HG03025 (cell line): Measurements from ENCODE around the gene ZMIZ1.

ENCODE experiments used
- ATAC-seq: cut with Tn5 transposase; IDR thresholded peaks from one replicate; pipeline ENCODE4 v1.9.1; 2021; ENCODE audit warnings: mild to moderate bottlenecking, moderate library complexity; ENCODE audit not compliant: unreplicated experiment, low FRiP score

ZMIZ1 gene

DNA sequence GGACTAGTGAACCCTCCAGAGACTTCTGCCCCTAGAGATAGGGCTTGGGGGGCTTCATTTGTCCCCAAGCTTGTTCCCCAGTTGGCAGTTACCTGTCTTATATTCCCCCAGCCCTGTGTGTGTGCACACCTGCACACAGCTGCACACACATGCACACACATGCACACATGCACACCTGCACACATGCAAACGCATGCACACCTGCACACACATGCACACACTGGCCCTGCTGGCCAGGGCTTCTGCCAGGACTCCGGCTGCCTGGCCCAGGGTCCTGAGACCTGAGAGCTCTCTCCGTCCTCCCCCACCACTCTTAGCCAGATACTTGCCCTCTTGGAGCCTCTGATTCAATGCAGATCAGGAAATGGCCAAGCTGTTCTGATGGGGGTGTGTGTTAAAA is 6.7 kb downstream of the ZMIZ1 start:
- ATAC-seq = no peak

DNA sequence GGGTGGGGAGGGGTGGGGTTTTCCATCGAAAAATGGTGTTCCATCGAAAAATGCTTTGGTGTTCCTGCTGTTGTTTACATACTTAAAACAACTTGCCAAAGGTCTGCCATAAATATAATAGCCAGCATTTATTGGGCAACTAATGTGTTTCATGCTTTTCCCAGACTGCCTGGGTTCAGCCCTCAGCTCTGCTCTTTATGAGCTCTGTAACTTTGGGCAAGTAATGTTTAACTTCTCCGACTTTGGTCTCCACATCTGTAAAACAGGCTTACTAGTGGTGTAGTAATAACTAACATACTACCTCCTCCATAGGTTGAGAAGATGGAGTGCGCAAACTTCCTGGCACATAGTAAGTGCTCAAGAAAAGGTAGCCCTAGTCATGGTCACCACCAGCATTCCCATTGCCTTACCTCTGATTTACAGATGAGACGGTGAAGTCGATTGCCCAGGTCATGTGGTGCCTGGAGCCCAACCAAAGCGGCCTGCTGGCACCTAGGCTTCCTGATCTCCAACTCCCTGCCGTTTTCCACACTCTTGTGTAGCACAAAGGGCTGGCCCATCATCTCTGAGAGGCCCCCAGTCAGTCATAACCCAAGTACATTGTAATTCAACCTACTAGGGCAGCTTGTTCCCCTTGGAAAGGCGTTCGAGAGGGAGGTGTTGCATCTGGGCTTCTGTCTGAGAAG is 8.9 kb downstream of the ZMIZ1 start:
- no peak for ATAC-seq

DNA sequence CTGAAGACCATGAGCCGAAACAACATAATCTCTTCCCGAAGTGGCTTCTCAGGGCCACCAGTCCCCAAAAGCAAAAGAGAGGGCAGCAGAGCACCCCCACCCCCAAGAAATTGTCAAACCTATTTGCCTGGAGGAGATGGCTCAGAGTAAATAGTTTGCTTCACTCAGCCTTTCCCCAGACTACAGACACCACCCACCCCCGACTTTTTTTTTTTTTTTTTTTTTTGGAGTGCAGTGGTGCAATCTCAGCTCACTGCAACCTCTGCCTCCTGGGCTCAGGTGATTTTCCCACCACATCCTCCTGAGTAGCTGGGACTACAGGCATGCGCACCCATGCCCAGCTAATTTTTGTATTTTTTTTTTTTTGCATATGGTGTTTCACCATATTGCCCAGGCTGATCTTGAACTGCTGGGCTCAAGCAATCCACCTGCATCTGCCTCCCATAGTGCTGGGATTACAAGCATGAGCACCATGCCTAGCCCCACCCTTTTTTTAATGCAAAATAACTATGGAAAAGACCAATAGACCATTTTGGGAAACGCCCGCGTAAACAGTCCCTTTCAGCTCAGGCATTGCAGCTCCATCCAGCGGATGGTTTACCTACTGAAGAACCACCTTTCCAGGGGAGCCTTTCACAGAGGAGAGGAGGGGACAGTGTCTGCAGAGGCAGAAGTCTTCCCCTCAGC is 9.7 kb downstream of the ZMIZ1 start:
- ATAC-seq = no peak

DNA sequence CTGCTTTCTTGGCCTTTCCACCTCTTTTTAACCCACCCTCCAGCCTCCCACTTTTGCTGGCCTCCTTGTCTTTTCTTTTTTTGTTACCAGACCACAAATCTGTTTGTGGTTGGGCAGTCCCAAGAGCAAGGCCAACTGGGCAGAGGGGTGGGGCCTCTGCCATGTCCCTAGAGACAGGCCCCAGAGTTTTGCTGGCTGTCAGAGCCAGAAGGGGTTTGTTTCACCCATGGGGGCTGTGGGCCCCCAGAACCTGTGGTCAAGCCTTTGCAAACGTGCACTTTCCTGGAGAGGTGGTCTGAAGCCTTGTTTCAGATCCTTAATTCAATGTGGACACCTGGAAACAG is 10.3 kb downstream of the ZMIZ1 start:
- no peak for ATAC-seq

DNA sequence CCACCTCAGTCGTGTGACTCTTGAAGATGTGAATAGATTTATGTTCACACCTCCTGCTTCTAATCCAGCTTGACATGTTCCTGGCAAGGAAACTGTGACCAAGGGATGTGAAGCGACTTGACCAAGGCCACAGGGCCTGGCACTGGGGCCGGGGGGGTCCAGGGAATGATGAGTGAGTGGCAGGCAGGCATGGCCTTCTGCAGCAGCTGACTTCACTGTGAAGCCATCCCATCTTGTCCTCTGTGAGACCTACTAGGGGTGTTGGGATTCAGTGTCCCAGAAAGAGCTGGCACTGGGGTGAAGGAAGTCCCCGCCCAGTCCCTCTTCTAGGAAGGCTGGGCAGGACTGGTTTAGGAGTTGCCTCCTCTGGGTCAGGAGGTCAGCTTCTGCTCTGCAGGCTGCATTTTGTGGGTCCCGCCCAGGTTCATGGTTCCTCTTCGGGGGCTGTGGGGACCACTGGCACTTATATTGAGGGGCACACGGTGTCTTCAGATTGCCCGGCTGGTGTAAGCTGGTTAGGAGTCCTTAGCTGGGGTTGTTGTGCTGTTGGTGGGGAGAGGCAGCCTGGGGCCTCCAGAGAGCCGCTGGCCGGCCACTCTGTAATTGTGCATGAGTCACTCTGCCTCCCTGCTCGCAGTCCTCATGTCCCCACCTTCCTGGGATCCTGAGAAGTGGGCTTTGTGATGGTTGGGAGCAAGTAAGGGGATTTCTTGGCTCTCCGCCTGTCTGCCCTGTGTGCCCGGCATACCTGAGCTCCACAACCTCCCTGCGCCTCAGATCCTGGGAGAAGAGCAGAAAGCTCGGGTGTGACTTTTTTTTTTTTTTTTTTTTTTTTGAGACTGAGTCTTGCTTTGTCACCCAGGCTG is 11.0 kb downstream of the ZMIZ1 start:
- no peak for ATAC-seq

DNA sequence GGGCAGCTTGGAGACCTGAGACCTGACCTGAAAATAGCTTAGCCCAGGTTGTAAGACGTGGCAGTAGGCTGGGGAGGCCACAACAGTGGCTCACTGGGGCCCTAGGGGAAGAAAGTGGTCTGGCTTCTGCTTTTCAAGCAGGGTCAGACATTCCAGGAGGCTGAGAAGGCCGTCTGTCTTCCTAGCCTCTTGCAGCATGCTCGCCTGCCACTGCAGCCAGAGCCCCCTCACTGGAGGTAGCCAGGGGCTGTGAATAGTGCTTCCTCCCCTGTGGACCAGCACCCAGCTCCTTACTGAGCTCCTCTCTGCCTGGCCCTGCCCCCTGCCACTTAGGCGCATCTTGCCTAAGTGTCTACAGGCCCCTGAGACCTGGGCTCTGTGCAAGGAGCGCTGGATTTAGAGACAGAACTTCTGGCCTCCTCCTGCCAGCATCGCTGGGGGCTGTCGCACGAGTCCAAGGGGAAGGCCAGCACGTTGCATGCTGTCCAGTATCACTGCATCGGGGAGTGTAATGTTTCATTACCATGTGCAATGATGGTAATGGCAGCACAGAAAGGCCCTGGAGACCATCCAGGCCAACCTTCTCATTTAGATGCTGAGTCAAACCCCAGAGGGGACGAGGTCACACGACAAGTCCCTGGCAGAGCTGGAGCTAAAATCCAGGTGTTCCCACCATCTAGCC is 12.7 kb downstream of the ZMIZ1 start:
- ATAC-seq = no peak

DNA sequence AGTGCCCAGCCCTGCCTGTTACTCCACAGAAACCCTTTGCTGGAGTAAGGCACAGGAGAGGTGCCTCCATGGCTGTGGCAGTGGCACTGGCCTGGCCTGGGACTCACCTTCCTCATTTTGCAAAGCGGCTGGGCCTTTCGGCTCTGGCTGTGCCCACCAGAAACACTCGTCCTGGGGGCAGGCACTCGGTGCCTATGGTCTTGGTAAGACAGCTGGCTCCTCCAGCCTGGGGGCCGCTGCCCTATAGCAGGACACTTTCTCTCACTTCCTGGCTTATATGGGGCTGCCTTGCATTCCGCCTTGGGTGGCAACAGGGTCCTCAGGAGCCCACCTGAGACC is 13.2 kb downstream of the ZMIZ1 start:
- ATAC-seq = no peak

DNA sequence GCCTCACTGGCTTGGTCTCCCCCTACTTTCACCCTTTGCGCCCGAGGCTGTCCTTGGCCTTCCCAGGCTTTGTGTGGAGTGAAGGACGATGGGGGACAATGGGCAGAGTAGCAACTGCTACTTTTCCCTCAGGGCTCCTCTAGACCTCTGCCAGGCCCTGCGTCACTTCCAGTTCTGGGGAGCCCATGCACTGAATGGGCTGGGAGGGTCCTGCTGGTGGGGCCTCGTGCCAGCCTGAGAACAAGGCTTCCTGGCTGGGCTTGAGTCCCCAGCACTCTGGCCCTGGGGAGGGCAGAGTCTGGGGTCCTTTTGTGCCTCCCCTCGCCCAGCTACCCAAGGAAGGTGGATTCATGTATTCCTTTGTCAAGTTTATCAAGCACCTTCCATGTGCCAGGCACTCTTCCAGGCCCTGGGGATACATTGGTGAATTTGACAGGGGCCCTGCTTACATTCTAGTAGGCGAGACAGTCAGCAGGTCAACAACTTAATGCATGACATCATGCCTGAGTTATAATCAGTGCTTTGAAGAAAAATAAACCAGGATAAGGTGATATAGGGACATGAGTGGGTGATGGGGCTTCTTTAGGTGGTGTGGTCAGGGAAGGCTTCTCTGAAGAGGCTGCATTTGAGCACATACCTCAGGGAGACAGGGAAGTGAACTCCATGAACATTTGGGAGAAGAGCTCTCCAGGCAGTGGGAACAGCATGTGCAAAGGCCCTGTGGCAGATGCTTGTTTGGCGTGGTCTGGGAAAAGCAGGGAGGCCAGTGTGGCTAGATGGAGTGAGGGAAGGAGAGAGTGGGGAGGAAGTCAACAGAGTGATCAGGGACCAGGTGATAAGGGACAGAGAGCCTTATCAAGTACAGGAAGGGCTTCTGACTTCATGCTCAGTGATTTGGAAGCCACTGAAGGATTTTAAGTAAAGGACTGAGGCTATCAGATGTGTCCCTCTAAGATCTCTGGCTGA is 14.1 kb downstream of the ZMIZ1 start:
- ATAC-seq = no peak

DNA sequence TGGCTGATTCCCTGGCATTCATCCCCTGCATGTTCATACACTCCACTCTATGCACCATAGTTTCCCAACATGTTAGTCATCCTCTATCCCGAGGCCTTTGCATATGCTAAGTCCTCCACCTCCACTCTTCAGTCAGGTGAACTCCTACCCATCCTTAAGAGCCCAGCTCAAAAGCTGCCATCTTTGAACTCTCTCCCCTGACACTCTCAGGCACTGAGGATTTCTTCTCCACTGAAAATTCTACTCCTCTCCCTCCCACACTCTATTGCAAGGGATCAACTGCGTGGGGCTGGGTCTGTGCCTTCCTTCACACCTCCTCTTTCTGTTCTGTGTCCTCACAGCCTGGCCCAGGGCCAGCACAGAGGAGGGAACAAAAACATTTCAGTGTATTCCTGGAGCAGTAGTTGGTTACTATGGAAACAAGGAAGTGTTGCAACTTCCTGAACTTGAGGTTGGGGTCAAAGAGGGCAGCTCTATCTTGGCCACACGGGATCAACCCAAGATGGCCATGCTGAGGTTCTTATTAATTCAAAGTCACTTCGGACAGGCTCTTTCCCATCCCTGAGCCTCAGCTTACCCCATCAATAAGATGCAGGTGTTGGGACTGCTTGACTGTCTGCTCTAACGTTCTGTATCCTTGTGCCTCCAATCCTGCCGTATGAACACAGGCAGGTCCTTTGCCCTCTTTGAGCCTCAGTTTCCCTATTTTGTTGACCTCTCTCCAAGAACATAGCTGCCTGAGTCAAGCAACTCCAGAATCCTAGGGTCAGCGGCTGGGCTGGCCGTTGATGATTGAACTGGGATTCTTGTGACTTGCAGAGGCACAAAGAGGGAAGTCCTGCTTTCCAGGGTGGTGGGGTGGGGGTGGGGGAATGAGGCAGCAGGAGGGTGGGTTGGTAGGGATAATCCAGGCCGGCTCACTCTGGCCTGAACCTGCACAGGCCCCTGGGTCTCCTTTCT is 15.5 kb downstream of the ZMIZ1 start:
- ATAC-seq = no peak

DNA sequence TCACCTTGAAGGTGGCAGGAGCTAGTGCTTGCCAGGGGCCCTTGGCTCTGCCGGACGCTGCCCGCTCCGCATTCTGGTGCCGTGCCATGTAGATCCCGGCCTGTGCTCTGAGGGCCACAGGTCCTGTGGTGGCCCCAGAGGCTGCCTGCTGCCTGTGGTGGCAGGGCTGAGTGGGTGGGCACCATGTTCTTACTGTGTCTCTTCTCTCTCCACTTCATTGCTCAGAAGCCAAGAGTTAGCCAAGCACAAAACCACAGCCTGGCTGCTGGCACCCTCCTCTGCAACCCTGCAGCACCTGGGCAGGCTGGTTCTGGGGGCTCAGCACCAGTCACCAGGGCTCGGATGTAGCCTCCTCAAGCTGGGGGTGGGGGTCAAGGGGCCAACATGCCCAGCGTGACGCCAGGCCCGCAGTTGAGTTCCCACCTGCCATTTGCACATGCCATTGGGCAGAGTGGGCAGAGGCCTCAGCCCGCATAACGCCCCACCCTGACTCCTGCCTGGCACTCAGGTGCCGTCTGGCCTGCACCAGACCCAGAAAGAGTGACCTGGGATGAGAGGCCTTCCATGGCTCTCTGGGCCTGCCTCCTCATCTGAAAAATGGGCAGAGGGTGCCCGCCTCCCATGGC is 16.3 kb downstream of the ZMIZ1 start:
- no peak for ATAC-seq

DNA sequence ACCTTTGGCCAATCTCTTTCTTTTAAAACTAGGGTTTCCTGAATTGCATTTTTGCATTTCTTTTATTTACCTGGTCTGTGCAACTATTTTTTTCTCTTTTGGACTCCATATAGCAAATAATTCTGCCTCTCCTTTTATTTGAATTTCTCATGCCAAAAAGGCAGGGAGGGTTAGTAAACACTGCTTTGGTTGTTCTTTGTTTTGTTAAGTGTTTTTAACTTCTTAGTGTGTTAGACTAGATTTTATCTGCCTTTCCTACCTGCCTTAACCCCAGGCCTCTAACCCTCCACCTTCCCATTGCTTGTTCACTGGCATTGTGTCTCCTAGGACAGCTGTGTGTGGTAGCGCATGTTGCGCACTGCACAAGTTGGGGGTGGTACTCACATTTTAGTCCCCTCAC is 18.1 kb downstream of the ZMIZ1 start:
- ATAC-seq = no peak

DNA sequence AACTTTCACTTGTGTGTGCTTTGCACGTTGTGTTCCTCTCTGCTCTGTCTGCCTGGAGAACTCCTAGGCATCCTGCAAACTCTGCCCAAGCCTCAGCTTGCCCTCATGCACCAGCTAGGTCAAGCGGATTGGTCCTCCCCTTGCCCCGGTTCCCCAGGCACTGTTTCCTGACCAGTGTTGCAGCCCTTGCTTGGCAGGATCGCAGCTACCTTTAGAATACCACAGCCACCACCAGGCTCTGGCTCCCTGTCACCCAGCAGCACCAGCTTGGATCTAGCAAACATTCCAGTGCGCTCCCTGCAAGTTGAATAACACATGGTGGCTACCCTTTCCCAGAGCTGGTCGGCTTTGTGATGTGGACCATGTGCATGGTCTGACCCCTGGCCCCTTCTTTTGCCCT is 19.0 kb downstream of the ZMIZ1 start:
- ATAC-seq = no peak

DNA sequence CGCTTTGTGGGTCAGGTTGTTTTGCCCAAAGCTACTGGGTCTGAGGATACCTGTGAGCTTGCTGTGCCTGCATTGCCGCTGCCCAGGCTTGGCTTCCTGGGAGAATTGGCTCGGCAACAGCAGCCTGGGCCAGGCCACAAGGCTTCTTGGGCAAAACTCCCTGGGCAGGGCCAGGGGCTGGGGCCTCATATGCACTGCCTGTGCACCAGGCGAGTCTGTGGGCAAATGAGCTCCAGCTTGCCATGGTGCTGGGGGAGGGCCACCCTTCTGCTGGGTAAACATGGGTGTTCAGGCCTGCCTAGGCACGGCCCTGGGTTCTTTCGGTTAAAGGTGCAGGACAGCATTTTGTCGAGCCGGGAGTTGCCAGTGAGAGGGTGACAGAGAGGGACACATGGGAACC is 19.4 kb downstream of the ZMIZ1 start:
- ATAC-seq = no peak

DNA sequence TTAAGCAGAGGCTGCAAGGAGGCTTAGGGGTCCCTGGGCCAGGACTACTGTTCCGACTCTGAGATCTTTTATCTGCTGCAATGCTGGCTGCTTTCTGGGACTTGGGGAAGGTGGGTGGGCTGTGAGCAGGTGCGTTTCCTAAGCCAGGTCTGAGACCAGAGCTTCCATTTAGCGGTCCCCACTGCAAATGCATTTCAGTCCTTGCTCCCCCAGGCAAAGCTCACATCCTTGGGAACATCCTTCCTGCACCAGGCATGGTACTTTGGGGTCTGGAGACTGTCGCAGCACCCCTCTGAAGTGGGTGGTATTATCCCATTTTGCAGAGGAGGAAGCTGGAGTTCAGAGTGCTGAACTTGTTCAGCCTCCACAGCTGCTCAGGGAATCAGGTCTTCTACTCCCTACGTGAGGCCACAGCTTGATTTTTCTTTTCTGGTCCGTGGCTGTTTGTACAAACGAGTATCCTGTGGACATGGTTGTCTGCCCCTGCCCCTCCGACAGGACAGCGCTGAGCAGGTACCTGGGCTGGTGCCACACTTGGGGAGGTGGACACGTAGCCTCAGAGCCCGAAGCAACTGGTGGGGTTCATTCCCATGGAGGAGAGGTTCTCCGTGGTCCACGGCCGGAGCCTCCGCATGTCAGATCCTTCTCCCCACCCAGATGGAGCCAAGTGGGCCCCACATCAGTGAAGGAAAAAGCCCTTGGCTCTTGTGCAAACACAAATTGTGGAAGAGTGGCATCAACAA is 20.0 kb downstream of the ZMIZ1 start:
- ATAC-seq = no peak

DNA sequence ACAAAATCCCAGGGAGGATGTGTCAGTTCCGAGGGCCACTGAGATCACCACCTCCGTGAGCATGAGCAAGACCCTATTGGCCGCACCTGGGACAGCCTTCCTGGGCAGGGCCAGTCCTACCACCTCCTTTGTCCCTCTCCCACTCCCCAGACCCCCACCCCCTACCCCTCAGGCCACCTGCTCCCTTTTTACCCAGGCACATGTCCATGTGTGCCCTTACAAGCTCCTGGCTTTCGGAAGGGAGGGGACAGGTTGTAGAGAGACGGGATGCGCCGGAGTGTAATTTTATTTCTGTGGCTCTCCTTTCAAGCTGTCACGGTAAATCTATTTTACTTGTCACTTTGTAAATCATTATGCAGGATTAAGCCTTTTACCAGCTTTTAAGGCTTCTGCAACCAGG is 20.9 kb downstream of the ZMIZ1 start:
- no peak for ATAC-seq

DNA sequence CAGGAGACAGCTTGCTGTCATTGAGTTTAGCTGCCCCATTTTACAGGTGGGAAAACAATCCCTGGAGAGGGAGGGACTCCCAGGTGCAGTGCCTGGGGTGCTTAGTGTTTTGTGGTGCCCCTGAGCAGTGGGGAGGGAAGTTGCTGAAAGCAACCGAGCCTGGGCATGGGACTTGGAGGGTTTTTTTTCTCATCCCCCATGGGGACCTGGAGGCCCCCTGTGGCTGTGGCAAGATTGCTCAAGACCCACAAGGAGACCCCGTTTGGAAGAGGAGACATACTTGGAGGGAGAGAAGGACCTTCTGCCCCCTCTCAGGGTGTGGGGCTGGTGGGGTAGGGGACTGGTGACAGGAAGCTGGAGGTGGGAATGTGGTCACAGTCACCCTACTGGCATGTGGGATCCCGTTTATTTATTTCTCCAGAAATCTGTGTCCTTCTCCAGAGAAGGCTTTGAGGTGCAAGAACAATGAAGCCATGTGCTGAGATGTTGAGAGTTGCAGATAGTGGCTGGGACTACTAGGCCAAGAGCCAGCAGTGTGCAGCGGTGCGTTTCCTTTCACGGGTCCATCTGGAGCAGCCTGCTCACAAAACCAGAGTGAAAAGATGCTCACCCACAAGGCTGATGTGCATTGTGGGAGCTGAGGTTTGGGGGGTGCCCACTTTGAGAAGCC is 21.5 kb downstream of the ZMIZ1 start:
- no peak for ATAC-seq

DNA sequence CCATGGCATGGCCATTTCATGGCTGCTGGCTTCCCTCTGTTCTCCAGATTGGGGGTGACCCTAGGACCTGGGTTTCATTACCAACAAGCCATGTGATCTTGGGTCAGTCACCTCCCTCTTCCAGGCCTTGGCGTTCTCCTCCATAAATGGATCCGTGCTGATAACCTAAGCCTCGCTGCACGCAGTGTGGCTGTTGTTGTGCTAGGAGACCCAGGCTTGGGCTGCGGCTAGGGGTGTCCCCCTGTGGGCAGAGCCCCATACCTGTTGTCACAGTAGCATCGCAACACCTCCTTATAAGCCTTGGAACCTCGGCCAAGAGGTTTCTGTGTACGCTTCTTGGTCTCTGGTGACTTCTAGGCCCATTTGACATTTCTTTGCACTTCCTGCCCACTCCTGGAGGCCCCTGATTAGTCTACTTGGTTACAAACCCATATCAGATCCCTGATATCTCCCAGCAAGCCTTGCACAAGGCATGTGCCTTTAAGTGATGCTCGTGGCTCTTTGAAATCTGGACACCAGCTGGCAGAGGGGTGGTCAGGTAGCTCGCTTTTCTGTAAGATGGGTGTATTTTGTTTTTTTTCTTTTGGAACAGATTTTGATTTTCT is 23.6 kb downstream of the ZMIZ1 start:
- ATAC-seq = no peak
